ENCODE results near the gene GNA12. TPM values are rescaled to one million over a fixed set of nuclear protein-coding genes. Genes with fewer than 3 reads are reported as not detected.

The GNA12 gene
- total and polyA plus RNA-seq, 9 of the 15 experiments (the other 6 are each of a cell fraction or from before 2014, with no cell fraction given) = 0.65 to 32.7 (median 9.6) TPM

- TF ChIP-seq RBM14 (IDR thresholded peaks at IDR 0.05; ENCODE audit: borderline replicate concordance, insufficient read depth, low read depth, low read length) (no peak), CAMTA2 (CRISPR knock-in tag; conservative IDR thresholded peaks at IDR 0.05) (no peak), MED1 (CRISPR knock-in tag; IDR thresholded peaks at IDR 0.05; ENCODE audit: borderline replicate concordance) (no peak), ZBTB8A (IDR thresholded peaks at IDR 0.05; ENCODE audit: partially characterized antibody) (no peak), RBM15 (IDR thresholded peaks at IDR 0.05; ENCODE audit: insufficient read depth, low read length) (no peak), MAFG (tag; conservative IDR thresholded peaks at IDR 0.05) (no peak), GTF3C2 (IDR thresholded peaks at IDR 0.05; ENCODE audit: borderline replicate concordance, extremely low read depth, insufficient read length) (no peak), SREBF1 (IDR thresholded peaks at IDR 0.05; ENCODE audit: borderline replicate concordance, low read depth, low read length) (no peak), E4F1 (CRISPR knock-in tag; IDR thresholded peaks at IDR 0.05; ENCODE audit: borderline replicate concordance) (no peak), MCM2 (IDR thresholded peaks at IDR 0.05; ENCODE audit: low read depth) (no peak), ZNF609 (CRISPR knock-in tag; IDR thresholded peaks at IDR 0.05; ENCODE audit: borderline replicate concordance) (no peak), ARID3A (IDR thresholded peaks at IDR 0.05; ENCODE audit: borderline replicate concordance, low read depth, low read length) (peak; percentile 56; the same call in 1 of the 2 replicates), CBX8 (IDR thresholded peaks at IDR 0.05; ENCODE audit: borderline replicate concordance, extremely low read depth, low read depth, low read length, poor library complexity, severe bottlenecking) (no peak)
Measured at GRCh38 chr7:2771274-2771731, 72.8 kb downstream of the GNA12 start (continued).

Data from K562 (cell line).